ENCODE data around the gene CXCR5. TPM values are rescaled to one million over a fixed set of nuclear protein-coding genes. Genes with fewer than 3 reads are reported as not detected.
A peak's percentile ranks its signal among the peaks of the same experiment; 100 is the strongest.

The CXCR5 gene
- total RNA-seq, 6 experiments from 2014 or later = 0.07 TPM; not detected in 4

DNA sequence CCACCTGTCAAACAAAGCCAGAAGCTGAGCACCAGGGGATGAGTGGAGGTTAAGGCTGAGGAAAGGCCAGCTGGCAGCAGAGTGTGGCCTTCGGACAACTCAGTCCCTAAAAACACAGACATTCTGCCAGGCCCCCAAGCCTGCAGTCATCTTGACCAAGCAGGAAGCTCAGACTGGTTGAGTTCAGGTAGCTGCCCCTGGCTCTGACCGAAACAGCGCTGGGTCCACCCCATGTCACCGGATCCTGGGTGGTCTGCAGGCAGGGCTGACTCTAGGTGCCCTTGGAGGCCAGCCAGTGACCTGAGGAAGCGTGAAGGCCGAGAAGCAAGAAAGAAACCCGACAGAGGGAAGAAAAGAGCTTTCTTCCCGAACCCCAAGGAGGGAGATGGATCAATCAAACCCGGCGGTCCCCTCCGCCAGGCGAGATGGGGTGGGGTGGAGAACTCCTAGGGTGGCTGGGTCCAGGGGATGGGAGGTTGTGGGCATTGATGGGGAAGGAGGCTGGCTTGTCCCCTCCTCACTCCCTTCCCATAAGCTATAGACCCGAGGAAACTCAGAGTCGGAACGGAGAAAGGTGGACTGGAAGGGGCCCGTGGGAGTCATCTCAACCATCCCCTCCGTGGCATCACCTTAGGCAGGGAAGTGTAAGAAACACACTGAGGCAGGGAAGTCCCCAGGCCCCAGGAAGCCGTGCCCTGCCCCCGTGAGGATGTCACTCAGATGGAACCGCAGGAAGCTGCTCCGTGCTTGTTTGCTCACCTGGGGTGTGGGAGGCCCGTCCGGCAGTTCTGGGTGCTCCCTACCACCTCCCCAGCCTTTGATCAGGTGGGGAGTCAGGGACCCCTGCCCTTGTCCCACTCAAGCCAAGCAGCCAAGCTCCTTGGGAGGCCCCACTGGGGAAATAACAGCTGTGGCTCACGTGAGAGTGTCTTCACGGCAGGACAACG, 11.7 kb downstream of the CXCR5 start:
- DNase-seq = peak in 1 of 3 donors; percentile 57
- intact Hi-C loops (cut with DNase I) = no loop called here
- H3K27ac ChIP-seq = no peak overlapping the region

DNA sequence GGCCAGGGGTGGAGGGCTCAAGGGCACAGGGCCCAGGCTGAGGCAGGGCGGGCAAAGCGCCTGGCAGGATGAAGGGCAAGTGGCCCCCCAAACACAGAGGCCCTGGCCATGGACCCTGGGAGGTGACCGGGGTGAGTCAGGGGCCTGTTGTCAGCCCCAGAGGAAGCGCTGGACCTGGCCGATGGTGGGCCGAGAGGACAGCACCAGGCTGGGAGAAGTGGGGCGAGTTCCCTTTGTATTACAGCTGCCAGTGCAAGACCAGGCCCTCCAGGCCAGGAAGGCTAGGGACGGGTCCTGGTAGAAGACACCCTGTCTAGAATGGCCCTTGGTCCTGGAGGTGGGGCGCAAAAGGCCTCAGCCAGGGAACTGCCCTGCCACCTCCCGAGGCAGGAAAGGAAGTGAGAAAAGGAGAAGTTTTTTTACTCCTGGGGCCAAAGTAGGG, 12.8 kb downstream of the CXCR5 start:
- Histone ChIP-seq H3K36me3 (peaks cover 0 to 18% (median 4%) of the 10 kb centered on the region in 4 donors), H3K9me3 (no peaks in the 10 kb centered on the region), H3K4me1 (no peaks in the 10 kb centered on the region), H3K4me3 (no peak overlapping the region), H3K27ac (no peak overlapping the region), H3K27me3 (no peaks in the 10 kb centered on the region)
- WGBS (ENCODE audit: insufficient coverage, low coverage, low lambda C conversion rate, missing lambda C conversion rate) = 51% methylated on average over 3 of the region's 10 CpGs
- ATAC-seq (peak in 1 of 4 donors; percentile 10), DNase-seq (no peak)
- no peak for TF ChIP-seq POLR2A (IDR thresholded peaks at IDR 0.05)
- TF ChIP-seq, protein P1, sequence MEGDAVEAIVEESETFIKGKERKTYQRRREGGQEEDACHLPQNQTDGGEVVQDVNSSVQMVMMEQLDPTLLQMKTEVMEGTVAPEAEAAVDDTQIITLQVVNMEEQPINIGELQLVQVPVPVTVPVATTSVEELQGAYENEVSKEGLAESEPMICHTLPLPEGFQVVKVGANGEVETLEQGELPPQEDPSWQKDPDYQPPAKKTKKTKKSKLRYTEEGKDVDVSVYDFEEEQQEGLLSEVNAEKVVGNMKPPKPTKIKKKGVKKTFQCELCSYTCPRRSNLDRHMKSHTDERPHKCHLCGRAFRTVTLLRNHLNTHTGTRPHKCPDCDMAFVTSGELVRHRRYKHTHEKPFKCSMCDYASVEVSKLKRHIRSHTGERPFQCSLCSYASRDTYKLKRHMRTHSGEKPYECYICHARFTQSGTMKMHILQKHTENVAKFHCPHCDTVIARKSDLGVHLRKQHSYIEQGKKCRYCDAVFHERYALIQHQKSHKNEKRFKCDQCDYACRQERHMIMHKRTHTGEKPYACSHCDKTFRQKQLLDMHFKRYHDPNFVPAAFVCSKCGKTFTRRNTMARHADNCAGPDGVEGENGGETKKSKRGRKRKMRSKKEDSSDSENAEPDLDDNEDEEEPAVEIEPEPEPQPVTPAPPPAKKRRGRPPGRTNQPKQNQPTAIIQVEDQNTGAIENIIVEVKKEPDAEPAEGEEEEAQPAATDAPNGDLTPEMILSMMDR (IDR thresholded peaks at IDR 0.05) = no peak
- intact Hi-C loops (cut with DNase I) = no loop called here

More for the DNA sequence above, 11.7 kb downstream of the CXCR5 start:
- H3K4me1 ChIP-seq = no peaks in the 10 kb centered on the region
- H3K36me3 ChIP-seq = peaks cover 0 to 10% (median 0%) of the 10 kb centered on the region in 4 donors
- TF ChIP-seq, protein P1 (IDR thresholded peaks at IDR 0.05) = no peak
- no peak for TF ChIP-seq POLR2A (IDR thresholded peaks at IDR 0.05)
- no peaks in the 10 kb centered on the region for H3K9me3 ChIP-seq
- H3K27me3 ChIP-seq = no peaks in the 10 kb centered on the region
- 73% methylated on average over 13 of the region's 26 CpGs for WGBS (ENCODE audit: insufficient coverage, low coverage, low lambda C conversion rate, missing lambda C conversion rate)
- ATAC-seq = peak in 1 of 4 donors; percentile 9
- H3K4me3 ChIP-seq = no peak overlapping the region

DNA sequence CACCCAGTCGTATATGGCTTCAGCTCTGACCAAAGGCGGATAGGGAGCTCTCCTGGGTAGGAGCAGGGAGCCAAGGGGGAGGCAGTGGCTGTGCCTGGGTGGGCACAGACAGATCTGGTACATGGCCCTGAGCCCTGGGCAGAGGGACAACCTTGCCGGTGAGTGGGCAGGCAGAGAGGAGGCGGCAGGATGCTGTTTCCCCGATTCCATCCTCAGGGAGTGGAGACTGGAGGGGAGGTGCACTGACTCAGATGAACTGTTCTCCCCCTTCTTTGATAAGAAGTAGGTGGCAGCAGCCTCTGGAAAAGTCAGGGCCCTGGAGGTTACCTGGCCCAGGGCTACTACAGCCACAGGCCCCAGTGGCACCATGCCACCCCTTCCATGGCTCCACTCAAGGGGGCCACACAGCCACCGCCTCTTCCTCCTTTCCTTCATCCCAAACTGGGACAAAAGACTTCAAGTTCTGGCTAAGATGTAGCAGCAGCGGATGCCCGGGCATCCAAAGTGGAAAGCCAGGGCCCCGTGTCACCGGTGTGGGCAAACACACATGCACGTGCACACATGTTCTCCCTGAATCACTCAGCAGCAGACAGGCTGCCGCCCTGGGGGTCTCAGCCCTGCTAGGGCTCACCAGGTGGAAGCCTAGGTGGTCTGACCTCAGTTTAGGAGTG, 13.4 kb downstream of the CXCR5 start:
- intact Hi-C loops (cut with DNase I) = no loop called here
- Histone ChIP-seq H3K27ac (no peak overlapping the region), H3K36me3 (peaks cover 0 to 24% (median 4%) of the 10 kb centered on the region in 4 donors), H3K27me3 (no peaks in the 10 kb centered on the region), H3K9me3 (no peaks in the 10 kb centered on the region), H3K4me1 (no peaks in the 10 kb centered on the region), H3K4me3 (no peak overlapping the region)
- TF ChIP-seq, protein P1 (IDR thresholded peaks at IDR 0.05) = no peak
- no peak for TF ChIP-seq POLR2A (IDR thresholded peaks at IDR 0.05)
- DNase-seq (no peak), ATAC-seq (no peak)
- 50% methylated on average over 2 of the region's 12 CpGs for WGBS (ENCODE audit: insufficient coverage, low coverage, low lambda C conversion rate, missing lambda C conversion rate)

DNA sequence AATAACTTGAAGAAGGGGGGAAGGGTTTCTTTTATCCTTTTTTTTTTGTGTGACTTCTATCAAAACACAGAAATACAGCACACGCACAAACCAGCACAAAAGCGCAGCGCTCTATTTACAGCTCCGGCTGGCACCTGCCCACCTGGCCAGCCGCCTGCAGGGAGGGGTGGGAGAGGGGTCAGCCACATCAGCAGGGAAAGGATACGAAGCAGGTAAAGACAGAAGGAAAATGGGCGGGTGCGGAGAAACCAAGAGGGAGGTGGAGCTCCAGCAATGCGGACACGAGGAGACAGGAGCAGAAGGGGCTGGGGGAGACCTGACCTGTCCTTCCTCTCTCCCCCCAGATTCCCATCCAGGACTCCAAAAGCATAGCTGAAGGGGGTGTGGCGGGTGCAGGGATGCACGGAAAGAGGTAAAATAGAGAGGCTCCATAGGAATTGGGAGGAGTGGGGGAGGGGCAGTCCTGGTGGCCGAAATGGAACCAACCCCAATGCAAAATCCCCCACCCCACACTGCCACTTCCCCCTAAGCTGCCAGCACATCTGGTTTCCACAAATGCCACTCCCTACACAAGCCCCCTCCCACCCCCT, 14.1 kb downstream of the CXCR5 start:
- Histone ChIP-seq H3K27me3 (no peaks in the 10 kb centered on the region), H3K4me3 (no peak overlapping the region), H3K9me3 (no peaks in the 10 kb centered on the region), H3K27ac (no peak overlapping the region), H3K36me3 (peaks cover 0 to 31% (median 10%) of the 10 kb centered on the region in 4 donors), H3K4me1 (no peaks in the 10 kb centered on the region)
- 93% methylated on average over 3 of the region's 13 CpGs for WGBS (ENCODE audit: insufficient coverage, low coverage, low lambda C conversion rate, missing lambda C conversion rate)
- intact Hi-C loops (cut with DNase I) = no loop called here
- DNase-seq (no peak), ATAC-seq (no peak)
- TF ChIP-seq, protein P1 (IDR thresholded peaks at IDR 0.05) = no peak
- no peak for TF ChIP-seq POLR2A (IDR thresholded peaks at IDR 0.05)
